Gastroesophageal sphincter (tissue), 3 donors: ENCODE data around the gene NOL9.

Experiments
- CTCF ChIP-seq, 4 experiments: fragments of 200-600 bp in 2 of 4; fragments of 450-650 bp in 2 of 4; sonication (generic) in 1 of 4; IDR thresholded peaks; one replicate each; pipeline ENCODE4 v1.5.1; 2017 to 2019; ENCODE audit warnings: antibody characterized with exemption in 4 of 4, mild to moderate bottlenecking in 2 of 4, moderate library complexity in 2 of 4
- POLR2A ChIP-seq, 2 donors: fragments of 450-650 bp; IDR thresholded peaks; one replicate each; pipeline ENCODE4 v1.6.1; 2017; ENCODE audit warnings: antibody characterized with exemption in 2 of 2, mild to moderate bottlenecking in 2 of 2, moderate library complexity in 1 of 2
- POLR2AphosphoS5 ChIP-seq: sonication (generic); formaldehyde crosslinking; IDR thresholded peaks from one replicate; pipeline ENCODE4 v1.6.1; 2017; ENCODE audit warnings: antibody characterized with exemption

- TF ChIP-seq POLR2A (IDR thresholded peaks at IDR 0.05) (no peak), CTCF (IDR thresholded peaks at IDR 0.05) (no peak), POLR2AphosphoS5 (no peak)
Measured at GRCh38 chr1:6504887-6505286, 49.4 kb downstream of the NOL9 start.
